Epithelial cell of esophagus (primary cell): ENCODE data around the gene SAMD5.
"Not testable (repeated sequence)": the region's sequence is repeated elsewhere in the genome, so short reads cannot be mapped to it uniquely, and the experiment has no call there.

Experiments used
- DNase-seq: peaks from one replicate; pipeline ENCODE4 v3.0.0; 2010; ENCODE audit warnings: low read depth
- H3K4me3 ChIP-seq: 2 replicates; pipeline ENCODE4 v1.5.1; 2011; ENCODE audit warnings: mild to moderate bottlenecking, low read length, control low read depth
- TF ChIP-seq, protein P1 (sequence below): IDR thresholded peaks from 2 replicates; pipeline ENCODE4 v1.5.1; 2011; ENCODE audit warnings: low read depth, mild to moderate bottlenecking, low read length, control low read depth, inconsistent platforms; ENCODE audit not compliant: insufficient read depth; ENCODE audit errors: missing control alignments

The SAMD5 gene

DNA sequence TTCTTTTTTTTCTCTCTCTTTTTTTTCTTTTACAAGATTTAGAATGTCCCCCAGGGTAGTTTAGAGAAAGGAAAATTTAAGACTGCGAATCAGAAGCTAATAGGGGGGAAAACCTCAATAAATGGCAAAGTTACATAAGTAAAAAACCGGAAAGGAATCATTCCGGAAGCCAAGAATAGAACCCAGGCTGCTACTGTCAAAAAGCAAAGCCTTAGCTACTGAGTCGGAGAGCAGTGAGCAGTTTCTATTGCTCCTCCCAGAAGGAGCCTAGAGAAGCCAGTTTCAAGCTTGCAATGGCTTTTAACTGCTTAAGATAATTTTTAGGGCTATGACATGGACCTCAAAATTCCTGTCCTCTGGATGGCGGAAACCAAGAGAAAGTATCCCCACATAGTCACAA lies 31.6 kb downstream of the SAMD5 start:
- H3K4me3 ChIP-seq = no peak overlapping the region
- DNase-seq = no peak
- TF ChIP-seq, protein P1, sequence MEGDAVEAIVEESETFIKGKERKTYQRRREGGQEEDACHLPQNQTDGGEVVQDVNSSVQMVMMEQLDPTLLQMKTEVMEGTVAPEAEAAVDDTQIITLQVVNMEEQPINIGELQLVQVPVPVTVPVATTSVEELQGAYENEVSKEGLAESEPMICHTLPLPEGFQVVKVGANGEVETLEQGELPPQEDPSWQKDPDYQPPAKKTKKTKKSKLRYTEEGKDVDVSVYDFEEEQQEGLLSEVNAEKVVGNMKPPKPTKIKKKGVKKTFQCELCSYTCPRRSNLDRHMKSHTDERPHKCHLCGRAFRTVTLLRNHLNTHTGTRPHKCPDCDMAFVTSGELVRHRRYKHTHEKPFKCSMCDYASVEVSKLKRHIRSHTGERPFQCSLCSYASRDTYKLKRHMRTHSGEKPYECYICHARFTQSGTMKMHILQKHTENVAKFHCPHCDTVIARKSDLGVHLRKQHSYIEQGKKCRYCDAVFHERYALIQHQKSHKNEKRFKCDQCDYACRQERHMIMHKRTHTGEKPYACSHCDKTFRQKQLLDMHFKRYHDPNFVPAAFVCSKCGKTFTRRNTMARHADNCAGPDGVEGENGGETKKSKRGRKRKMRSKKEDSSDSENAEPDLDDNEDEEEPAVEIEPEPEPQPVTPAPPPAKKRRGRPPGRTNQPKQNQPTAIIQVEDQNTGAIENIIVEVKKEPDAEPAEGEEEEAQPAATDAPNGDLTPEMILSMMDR = no peak

DNA sequence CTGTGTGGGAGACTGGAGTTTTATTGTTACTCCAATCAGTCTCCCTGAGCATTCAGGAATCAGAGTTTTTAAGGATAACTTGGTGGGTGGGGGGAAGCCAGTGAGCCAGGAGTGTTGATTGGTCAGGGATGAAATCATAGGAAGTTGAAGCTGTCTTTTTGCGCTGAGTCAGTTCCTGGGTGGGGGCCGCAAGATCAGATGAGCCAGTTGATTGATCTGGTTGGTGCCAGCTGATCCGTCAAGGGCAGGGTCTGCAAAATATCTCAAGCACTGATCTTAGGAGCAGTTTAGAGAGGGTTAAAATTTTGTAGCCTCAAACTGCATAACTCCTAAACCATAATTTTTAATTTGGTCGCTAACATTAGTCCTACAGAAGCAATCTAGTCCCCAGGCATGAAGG lies 33.9 kb downstream of the SAMD5 start:
- not testable (repeated sequence) for DNase-seq, H3K4me3 ChIP-seq

DNA sequence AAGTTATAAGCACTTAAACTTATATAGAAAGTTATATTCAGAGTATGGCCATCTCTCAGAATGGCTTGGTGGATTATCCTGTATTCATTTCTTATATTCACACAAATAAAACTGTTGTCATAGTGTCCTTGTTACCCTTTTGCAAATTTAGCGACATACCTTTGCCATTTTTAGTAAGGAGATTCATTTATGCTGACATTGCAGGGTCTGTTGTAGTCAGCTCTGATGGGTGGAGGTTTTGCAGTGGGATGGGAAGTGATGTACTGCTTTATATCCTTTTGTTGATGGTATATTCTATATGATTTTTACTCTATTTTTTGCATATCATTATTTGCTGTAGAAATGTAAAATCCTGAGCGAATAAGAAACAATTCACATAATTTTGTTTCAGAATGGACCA lies 35.9 kb downstream of the SAMD5 start:
- no peak for DNase-seq
- H3K4me3 ChIP-seq = no peak overlapping the region
- TF ChIP-seq, protein P1 = no peak

DNA sequence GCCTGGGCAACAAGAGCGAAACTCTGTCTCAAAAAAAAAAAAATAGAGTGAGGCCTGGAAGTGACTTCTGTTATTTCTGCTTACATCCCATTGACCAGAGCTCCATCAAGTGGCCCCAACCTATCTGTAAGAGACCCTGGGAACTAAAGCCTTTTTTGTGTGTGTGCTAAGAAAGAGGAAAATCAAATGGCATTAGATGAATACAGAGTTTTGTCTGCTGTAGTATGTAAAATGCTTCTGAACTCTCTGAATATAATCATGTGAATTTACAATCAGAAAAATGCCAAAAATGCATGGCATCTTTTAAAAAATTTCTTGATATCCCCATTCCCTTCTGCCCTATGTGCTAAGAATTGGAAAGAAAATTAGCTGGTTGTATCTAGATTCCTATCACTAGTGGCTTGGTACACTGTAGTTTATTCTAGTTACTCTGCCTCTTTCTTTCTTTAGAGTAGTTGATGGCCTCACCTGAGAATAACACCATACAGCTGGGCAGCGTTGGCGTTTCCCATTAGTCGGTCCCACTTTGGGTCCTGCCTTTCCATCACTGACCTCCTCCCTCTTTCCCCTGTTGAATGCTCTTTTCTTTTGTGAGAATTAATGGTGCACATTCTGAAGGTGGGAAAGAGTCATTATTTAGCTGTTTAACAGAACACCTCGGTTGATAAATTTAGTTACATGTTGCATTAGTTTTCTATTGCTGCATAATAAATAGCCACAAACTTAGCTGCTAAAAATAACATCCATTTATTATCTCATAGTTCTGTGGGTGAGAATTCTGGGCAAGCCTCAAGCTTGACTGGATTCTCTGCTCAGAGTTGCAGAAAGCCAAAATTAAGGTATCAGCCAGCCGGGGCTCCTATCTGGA lies 38.2 kb downstream of the SAMD5 start:
- TF ChIP-seq, protein P1 = no peak
- no peak for DNase-seq
- H3K4me3 ChIP-seq = no peak overlapping the region

DNA sequence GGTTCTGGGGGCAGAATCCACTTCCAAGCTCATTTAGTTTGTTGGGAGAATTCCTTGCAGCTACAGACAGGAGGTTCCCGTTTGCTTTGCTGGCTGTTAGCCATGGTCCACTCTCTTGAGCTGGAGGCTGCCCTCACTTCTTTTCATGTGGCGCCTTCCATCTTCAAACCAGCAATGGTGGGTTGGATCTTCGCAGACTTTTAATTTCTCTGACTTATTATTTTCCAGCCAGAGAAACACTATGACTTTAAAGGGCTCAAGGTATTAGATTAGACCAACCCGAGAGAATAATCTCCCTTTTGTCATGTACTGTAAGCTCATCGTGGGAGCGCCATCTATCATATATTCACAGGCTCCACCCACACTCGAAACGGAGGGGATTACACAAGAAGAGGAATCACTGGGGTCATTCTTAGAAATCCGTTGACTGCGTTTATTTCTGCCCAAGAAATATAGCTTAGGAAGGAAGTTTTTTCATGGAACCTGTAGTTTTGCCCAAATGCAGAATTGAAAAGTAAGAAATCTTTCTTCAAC lies 38.9 kb downstream of the SAMD5 start:
- no peak for DNase-seq
- TF ChIP-seq, protein P1 = no peak
- no peak overlapping the region for H3K4me3 ChIP-seq

DNA sequence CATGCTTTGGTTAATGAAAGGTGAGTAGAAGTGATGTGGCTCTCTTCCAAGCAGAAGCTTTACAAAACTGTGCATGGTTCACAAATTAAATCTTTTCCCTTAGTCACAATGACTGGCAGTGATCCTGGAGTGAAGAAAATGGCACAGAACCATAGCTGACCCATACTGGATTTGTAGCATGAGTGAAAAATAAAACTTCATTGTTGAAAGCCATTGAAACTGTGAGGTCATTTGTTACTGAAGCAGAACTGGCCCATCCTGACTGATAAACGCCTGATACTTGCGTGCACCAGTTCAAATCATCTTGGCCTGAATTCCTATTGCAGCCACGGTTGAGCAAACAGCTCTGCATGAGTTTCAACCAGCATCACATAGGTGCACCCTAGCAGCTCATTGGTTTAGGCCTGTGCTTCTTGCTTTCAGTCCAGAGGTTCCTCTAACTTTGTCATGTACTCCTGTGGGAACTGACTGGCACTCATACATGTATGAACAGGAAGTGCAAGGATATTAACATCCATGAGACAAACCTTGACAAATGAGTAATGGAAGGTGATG lies 40.5 kb downstream of the SAMD5 start:
- TF ChIP-seq, protein P1 = no peak
- no peak overlapping the region for H3K4me3 ChIP-seq
- DNase-seq = no peak

DNA sequence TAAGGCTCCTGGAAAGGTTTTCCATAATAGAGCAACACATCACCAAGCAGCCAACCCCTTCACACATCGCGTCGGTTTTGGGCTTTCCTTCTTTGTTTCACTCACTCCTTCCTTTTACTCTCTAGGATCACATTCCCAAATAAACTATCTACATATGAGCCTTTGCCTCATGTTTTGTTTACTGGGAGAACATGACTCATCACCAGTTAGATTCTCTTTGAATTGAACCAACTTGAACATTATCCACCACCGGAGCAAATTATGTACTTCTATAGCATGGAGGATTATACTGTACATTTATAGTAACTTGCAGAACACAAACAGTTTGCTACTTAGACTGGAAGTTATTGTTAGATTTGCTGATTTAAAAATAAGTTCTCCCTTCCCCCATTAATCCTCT lies 41.0 kb downstream of the SAMD5 start:
- no peak for DNase-seq
- no peak overlapping the region for H3K4me3 ChIP-seq
- TF ChIP-seq, protein P1 = no peak
